GM12892 (cell line): ENCODE measurements around the gene INS.
"Not testable (repeated sequence)": the region's sequence is repeated elsewhere in the genome, so short reads cannot be mapped to it uniquely, and the experiment has no call there.

ENCODE experiments used
- DNase-seq: peaks from one replicate; pipeline ENCODE4 v3.0.0; 2011; ENCODE audit not compliant: insufficient read length
- FAIRE-seq: peaks from 2 replicates; lab custom pipeline; 2011; peaks lifted over from hg19 to GRCh38; lab: Jason Lieb, UNC
- POLR2A ChIP-seq: IDR thresholded peaks from 2 replicates; pipeline ENCODE4 v1.6.1; 2011; ENCODE audit warnings: low read depth, low read length, control low read depth
- POLR2AphosphoS5 ChIP-seq: IDR thresholded peaks from 2 replicates; pipeline ENCODE4 v1.6.1; 2011; ENCODE audit warnings: low read depth, low read length, control low read depth
- TAF1 ChIP-seq: IDR thresholded peaks from 2 replicates; pipeline ENCODE4 v1.6.1; 2011; ENCODE audit warnings: low read depth, mild to moderate bottlenecking, control low read depth, low read length, borderline replicate concordance

INS gene

DNA sequence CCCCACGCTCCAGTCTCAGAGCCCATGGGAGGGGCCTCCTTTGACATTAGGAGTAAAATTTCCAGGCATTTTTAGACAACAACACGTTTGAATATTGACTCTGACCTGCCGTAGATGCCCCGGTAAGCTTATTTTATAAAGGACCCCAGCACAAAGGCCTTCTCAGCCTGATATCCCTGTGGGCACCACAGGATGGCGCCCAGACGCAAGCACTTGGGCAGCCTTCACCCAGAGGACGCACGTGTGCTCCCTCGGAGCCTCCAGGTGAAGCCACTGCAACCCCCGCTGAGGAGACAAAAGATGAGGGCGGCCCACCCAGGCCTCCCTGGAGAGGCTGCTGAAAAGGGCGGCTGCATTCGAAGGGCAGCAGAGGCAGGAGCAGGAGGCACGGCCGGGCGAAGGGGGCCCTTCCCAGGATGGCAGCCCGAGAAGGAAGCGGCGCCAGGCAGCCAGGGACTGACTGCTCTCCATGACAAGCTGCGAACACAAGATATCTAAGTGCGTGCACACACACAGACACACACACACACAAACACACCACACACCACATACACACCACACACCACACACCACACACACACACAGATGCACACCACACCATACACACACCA lies 25.8 kb upstream of the INS start:
- TF ChIP-seq POLR2AphosphoS5 (no peak), TAF1 (no peak), POLR2A (no peak)
- FAIRE-seq, result no peak
- DNase-seq, result no peak

DNA sequence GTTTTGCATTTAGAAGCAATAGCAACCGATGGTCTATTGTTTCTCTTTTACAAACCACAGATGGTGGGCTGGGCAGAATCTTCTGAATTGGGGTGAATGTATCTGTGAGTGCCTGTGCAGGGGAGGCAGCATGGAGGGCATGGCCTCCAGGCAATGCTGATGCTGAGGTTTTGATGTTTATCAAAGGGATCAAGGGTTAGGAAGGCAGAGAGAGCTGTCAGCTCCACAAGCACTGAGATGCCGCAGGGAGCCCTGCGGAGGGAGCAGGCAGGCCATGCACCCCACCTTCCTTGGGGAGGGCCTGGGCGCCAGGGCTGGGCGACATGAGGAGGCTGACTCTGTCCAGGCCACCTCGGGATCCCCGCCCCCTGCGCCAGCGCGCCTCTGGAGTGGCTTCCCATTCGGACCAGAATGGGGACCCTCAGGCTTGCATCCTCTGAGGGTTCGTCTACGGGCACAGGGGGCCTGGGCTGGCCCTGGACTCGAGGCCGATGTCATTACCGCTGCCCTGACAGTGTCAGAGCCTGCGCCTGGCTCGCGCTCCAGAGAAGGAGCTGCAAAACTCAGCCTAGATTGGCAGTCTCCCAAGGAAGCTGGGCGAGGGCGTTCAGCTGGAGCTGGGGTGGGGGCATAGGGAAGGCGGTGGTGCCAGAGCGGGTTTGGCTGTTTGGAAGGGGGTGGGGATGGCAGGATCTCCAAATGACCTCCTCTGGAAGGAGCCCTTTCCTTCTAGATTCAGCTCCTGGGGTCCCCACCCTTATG lies 24.5 kb upstream of the INS start:
- TF ChIP-seq POLR2AphosphoS5 (no peak), TAF1 (no peak), POLR2A (no peak)
- no peak for FAIRE-seq
- DNase-seq, result no peak

DNA sequence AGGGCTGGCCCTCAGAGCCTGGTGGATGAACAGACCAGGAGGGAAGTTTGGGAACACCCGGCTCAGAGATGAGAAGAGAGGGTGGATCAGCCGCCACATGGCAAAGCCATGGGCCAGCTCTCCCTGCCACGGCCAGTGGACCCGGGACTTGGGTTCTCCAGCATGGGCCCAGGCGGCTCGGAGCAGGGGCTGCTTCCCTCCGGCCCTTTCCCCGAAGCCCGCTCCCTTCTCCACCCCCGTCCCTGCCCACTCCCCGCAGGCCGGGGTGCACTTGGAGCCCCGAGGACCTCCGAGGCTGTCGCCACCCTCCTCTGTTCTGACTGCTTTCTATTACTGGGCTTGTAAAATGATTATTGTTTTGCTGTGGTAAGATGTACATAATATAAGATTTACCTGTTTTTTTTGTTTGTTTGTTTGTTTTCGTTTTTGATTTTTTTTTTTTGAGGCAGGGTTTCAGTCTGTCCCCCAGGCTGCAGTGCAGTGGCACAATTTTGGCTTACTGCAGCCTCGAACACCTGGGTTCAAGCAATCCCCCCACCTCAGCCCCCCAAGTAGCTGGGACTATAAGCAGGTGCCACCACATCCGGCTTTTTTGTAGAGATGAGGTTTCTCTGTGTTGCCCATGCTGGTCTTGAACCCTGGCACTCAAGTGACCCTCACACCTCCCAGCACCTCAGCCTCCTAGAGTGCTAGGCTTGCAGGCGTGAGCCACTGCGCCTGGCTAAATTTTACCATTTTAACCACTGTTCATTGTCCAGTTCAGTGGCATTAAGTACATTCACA lies 21.9 kb upstream of the INS start:
- DNase-seq (no peak), FAIRE-seq (no peak)
- TF ChIP-seq POLR2AphosphoS5 (no peak), POLR2A (no peak), TAF1 (no peak)

DNA sequence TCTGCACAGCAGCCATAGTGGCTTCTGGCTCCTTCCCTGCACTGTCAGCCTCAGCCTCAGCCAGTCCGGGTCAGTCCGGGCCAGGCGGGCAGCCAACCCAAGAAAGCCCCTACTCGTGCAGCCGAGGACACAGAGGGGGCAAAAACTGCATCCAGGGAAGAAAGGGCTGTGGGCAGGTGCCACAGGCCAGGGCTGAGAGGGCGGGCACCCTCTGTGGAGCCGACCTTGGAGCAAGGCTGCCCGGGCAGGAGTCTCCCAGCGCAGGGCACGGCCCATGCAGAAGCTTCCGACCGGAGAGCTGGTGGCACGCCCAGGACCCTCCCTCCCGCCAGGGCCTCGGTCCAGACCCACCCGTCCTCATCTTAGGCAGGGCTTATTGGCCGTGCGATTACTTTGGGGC lies 21.1 kb upstream of the INS start:
- FAIRE-seq, result no peak
- DNase-seq, result no peak
- TF ChIP-seq POLR2A (no peak), TAF1 (no peak)

DNA sequence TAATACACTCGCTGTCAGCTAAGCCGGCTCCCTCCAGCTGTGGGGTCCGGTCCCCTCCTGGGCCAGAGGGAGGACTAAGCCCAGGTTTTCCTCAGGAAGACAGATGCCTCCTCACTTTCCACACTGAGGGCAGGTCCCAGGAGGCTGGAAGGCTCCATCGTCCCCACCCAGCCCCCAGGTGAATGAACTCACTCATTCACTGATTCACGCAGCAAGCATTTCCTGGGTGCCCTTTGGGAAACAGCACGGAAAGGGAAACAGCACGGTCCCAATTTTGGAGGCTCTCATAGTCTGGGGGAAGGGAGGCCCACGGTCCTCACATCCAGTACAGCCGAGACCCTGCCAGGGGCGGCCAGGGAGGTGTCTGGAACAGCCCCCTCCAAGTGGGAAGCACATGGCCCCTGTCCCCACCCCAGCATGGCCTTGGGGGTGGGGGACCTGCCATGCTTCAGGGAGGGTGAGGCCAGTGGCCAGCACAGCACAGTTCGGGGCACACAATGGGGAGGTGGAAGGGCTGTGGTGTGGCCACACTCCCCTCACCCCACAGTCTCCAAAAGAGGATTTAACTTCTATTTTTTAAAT lies 19.9 kb upstream of the INS start:
- FAIRE-seq (no peak), DNase-seq (no peak)
- no peak for TF ChIP-seq POLR2A
- TF ChIP-seq POLR2AphosphoS5, result no peak
- TF ChIP-seq TAF1, result no peak

DNA sequence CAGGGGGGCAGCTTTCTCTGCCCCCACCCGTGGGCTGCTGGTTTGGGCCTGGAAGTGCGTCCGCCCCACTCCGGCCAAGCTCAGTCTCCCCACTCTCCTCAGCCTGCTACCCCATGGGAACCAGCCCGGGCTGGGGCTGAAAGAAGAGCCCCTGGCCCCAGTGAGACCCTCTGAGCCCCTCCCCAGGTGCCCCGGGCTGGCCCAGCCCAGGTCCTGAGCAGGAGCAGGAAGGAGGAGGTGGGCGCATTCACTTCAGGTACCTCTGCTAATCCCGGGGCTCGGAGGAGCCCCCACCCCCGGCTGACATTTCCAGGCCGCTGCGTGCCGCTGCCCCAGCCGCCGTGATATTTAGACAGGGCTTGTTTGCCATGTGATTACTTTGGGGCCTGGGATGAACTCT lies 19.3 kb upstream of the INS start:
- TF ChIP-seq TAF1, result no peak
- TF ChIP-seq POLR2A, result no peak
- TF ChIP-seq POLR2AphosphoS5, result no peak
- DNase-seq, result no peak
- FAIRE-seq, result no peak

DNA sequence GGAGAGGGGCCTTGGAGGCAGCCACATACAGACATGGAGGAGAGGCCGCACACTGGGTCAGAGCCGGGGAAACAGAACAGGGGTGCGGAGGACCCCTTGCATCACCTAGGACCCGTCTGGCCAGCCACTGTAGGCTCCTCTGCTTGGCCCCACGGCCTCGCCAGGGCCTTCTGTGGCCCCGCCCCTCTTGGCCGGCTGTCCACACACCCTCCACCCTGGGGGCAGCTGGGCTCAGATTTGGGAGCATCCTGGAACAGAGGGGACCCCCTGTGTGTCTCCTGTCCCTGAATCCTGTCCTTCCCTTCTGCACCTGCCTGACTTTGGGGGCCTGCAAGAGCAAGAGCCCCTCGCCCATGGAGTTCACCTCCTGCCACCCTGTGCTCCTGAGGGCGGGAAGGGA lies 18.5 kb upstream of the INS start:
- no peak for DNase-seq
- TF ChIP-seq POLR2A (no peak), TAF1 (no peak), POLR2AphosphoS5 (no peak)
- no peak for FAIRE-seq

DNA sequence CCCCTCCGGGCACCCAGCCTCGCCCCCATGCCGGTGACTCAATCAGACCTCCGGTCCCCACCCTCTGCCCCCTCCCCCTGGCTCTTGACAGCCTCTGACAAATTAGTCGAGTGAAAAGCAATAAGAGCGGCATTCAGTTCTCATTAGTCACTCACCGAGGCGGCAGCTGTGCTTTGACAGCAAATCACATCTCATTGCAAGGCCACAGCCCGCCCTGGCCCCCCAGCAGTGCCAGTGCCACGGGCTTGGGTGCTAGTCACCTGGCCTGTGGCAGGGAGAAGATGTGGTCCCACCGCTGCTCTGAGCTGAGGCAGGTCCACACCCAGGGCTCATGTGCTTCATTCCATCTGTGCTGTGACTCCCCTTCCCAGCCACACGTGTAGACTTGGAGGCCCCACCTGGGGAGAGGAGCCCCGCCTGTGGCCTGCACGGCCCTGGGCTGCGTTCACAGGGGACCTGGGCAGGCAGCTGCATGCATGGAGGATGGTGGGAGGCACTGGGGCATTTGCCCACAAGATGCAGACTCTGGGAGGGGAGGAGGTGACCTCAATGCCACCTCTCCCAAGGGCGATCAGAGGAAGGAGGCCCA lies 18.0 kb upstream of the INS start:
- FAIRE-seq (no peak), DNase-seq (no peak)
- TF ChIP-seq TAF1, result no peak
- no peak for TF ChIP-seq POLR2A
- no peak for TF ChIP-seq POLR2AphosphoS5

DNA sequence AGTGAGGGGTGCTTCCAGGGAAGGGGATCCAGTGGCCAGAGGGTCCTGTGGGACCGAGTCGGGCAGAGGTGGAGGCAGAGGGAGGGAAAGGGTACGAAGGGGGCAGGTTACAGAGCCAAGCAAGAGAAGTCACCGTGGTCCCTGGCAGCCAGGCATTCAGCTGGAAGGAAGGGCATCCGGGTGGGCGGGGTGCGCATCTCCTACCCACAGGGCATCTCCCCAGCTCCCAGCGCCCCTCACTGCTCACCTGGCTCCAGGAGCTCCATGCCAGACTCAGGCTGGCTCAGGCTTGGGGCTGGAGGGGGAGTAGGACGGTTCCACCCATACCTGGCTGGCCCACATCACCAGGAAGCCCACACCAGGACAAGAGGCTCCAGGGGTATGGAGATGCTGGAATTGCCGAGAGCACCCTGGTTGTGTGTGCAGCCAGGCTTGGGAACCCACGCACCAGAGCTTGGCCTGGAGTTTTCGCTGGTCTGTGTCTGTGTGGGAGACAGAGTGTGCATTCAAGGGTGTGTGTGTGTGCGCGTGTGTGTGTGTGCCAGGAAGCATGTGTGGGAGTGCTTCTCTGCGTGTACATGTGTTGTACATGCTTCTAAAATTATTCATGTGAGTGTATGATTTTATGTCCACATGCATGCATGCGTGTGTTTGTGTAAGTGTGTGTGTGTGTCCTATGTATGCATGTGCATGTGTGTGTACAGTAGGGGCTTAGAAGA lies 17.2 kb upstream of the INS start:
- DNase-seq, result not testable (repeated sequence)
- peak; percentile 30 for FAIRE-seq

DNA sequence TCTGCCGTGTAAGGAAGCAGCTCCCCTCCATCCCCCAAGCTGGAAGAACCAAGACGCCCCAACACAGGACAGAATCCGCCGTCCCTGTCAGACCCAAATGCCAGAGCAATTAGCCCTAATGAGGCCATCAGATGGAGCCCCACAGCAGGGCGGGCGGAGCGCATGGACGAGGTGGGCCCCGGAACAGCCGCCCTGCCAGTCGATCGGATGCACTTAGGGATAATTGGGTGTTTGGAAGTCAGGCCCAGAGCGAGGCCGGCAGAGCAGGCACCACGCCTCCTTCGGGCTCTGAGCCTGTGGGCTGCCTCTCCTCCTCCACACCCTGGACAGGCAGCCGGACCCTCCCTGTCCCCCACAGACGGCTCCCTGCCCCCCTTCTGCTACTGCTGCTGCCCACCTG lies 16.1 kb upstream of the INS start:
- TF ChIP-seq TAF1, result no peak
- no peak for TF ChIP-seq POLR2A
- no peak for DNase-seq
- FAIRE-seq, result no peak

DNA sequence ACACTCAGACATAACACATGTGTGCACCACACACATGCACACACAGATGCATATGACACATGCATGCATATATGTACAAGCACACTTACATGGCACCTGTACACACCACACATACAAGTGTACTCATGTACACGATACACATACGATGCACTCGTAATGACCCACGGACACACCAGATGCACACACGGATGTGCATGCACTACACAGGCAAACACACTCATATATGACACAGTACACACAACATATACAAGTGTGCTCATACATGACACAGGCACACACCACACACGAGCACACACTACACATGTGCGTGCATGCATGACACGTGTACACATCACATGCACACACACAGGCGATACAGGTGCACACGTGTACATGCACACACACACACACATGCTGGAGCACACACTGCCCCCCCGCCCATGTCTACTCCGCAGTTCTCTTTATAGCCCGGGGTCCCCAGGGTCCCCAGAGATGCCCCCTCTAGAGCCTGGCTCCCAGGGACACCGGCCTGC lies 15.4 kb upstream of the INS start:
- no peak for TF ChIP-seq TAF1
- no peak for TF ChIP-seq POLR2AphosphoS5
- no peak for TF ChIP-seq POLR2A
- FAIRE-seq (no peak), DNase-seq (no peak)
